NB4 (cell line): ENCODE results near the gene SPEG.

Experiments
- CTCF ChIP-seq: IDR thresholded peaks from one replicate; pipeline ENCODE4 v1.5.1; 2012; ENCODE audit warnings: low read depth, low read length
- MYC ChIP-seq: IDR thresholded peaks from 2 replicates; pipeline ENCODE4 v1.6.1; 2011; ENCODE audit warnings: low read depth, low read length

GRCh38 chr2:219447242-219448098 lies 12.8 kb downstream of the SPEG start:
- TF ChIP-seq CTCF, result no peak
- no peak for TF ChIP-seq MYC
